SJSA1 (cell line): Measurements from ENCODE around the gene CTNNA2. TPM values are rescaled to one million over a fixed set of nuclear protein-coding genes. Genes with fewer than 3 reads are reported as not detected.

Experiments
- DNase-seq, 2 experiments: peaks; one replicate each; pipeline ENCODE4 v3.0.0-alpha.2; 2015 to 2020; ENCODE audit warnings: low spot score in 2 of 2, low read depth in 1 of 2
- H3K27ac ChIP-seq: fragments of 250-450 bp; sonication (Bioruptor Pico); 2 replicates; pipeline ENCODE4 v1.5.1; 2020; ENCODE audit warnings: mild to moderate bottlenecking, moderate library complexity
- H3K27me3 ChIP-seq: fragments of 250-450 bp; sonication (Bioruptor Pico); replicated peaks from 2 replicates; pipeline ENCODE4 v1.5.1; 2020; ENCODE audit warnings: mild to moderate bottlenecking, moderate library complexity
- H3K36me3 ChIP-seq: fragments of 250-450 bp; sonication (Bioruptor Pico); 2 replicates; pipeline ENCODE4 v1.5.1; 2020; ENCODE audit warnings: mild to moderate bottlenecking
- H3K4me1 ChIP-seq: fragments of 250-450 bp; sonication (Bioruptor Pico); replicated peaks from 2 replicates; pipeline ENCODE4 v1.6.1; 2021; ENCODE audit warnings: mild to moderate bottlenecking
- H3K4me3 ChIP-seq: fragments of 250-450 bp; sonication (Bioruptor Pico); 2 replicates; pipeline ENCODE4 v1.5.1; 2020; ENCODE audit warnings: mild to moderate bottlenecking
- H3K9me3 ChIP-seq: fragments of 250-450 bp; sonication (Bioruptor Pico); replicated peaks from 2 replicates; pipeline ENCODE4 v1.5.1; 2020; ENCODE audit warnings: mild to moderate bottlenecking
- total RNA-seq: library from RNA; depleted of rRNA; stranded (reverse); fragments of >200 nt; shearing (Covaris generic); gene quantifications from 2 replicates; pipeline ENCODE4 v1.2.3, GENCODE V29; 2014

The CTNNA2 gene
- total RNA-seq, 1 experiment from 2014 or later, result not detected

DNA sequence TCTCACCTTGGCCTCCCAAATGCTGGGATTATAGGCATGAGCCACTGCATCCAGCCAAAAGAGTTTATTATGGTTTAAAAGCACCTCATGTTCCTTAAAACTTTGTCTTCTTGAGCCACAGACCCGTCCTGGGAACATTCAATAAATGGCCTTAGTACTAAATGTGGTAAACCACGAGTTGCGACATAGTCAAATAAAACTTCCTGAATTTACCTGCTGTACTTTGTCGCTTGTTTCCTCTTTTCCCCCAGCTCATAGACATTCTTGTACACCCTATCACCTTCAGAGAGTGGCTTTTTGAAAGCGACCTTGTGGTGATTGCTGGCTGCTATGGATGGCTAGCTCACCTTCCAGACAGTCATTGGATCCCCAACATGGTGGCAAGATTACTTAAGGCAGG, 481.3 kb downstream of the CTNNA2 start:
- no peaks in the 10 kb centered on the region for H3K9me3 ChIP-seq
- peaks cover 29% of the 10 kb centered on the region for H3K4me1 ChIP-seq
- no peaks in the 10 kb centered on the region for H3K27me3 ChIP-seq
- no peak overlapping the region; the same call in 1 of the 2 replicates for H3K27ac ChIP-seq
- DNase-seq, result no peak
- no peak overlapping the region for H3K4me3 ChIP-seq
- H3K36me3 ChIP-seq, result no peaks in the 10 kb centered on the region

- Histone ChIP-seq H3K4me1 (peaks cover 38% of the 10 kb centered on the region), H3K27me3 (no peaks in the 10 kb centered on the region), H3K4me3 (no peak overlapping the region), H3K27ac (no peak overlapping the region), H3K9me3 (no peaks in the 10 kb centered on the region), H3K36me3 (no peaks in the 10 kb centered on the region)
- no peak for DNase-seq
Measured at GRCh38 chr2:79994965-79995364, 482.1 kb downstream of the CTNNA2 start.

- H3K36me3 ChIP-seq, result no peaks in the 10 kb centered on the region
- no peaks in the 10 kb centered on the region for H3K9me3 ChIP-seq
- H3K27me3 ChIP-seq, result no peaks in the 10 kb centered on the region
- H3K4me1 ChIP-seq, result peaks cover 53% of the 10 kb centered on the region
- DNase-seq, result no peak
- H3K27ac ChIP-seq, result no peak overlapping the region
- no peak overlapping the region for H3K4me3 ChIP-seq
Measured at GRCh38 chr2:79996709-79997108, 483.9 kb downstream of the CTNNA2 start.

DNA sequence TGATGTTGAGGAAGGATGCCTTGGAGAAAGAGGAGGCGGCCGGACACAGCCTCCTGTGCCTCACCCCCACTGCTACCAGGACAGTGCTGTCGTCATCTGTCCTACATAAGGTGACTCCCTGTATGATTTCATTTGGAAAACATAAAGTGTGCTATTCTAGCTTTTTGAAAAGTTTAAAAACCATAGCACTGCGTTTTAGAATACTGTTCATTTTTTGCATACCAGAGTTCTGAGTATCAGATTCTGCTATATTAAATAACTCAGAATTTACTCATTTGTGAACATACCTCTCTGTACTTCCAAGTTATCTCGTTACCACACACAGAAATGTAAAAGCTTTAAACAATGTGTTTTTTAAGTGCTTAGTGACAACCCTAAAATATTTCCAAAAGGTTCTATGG, 488.9 kb downstream of the CTNNA2 start:
- DNase-seq, result peak; percentile 81 to 91
- H3K27ac ChIP-seq, result peak overlapping the region; percentile 86
- no peak overlapping the region for H3K4me3 ChIP-seq

GRCh38 chr2:80002112-80002511, 489.3 kb downstream of the CTNNA2 start:
- DNase-seq, result peak; percentile 56 to 91
- no peaks in the 10 kb centered on the region for H3K9me3 ChIP-seq
- H3K27me3 ChIP-seq, result no peaks in the 10 kb centered on the region
- peaks cover 47% of the 10 kb centered on the region for H3K4me1 ChIP-seq
- H3K36me3 ChIP-seq, result no peaks in the 10 kb centered on the region
- peak overlapping the region; percentile 86 for H3K27ac ChIP-seq
- no peak overlapping the region for H3K4me3 ChIP-seq

More for the DNA sequence above, 488.9 kb downstream of the CTNNA2 start:
- Histone ChIP-seq H3K4me1 (peaks cover 47% of the 10 kb centered on the region), H3K36me3 (no peaks in the 10 kb centered on the region), H3K27me3 (no peaks in the 10 kb centered on the region), H3K9me3 (no peaks in the 10 kb centered on the region)

DNA sequence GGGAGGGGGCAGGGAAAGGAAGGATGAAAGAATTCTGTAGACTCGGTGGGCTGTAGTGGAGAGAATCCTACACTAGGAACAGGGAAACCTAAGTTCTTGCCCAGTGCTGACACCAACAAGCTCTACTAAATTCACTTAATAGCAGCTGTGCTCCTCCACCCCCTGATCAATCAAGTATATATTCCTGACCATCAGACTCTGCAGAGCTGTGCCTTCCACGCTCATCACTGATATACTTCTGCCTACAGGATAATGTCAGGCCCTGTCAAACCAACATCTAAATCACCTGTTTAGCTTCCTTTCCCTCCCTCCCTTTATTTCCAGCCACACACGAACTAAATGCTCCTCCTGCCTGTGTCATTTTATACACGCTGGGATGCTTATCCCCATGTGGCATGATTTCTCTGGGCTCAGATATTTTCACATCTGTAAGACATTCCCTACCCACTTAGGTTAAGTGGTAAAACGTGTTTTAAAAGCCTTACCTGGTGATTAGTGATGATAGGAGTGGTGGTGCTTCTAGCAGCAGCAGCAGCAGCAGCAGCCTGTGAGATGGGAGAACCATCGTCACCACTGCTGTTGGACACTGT, 489.8 kb downstream of the CTNNA2 start:
- Histone ChIP-seq H3K27me3 (no peaks in the 10 kb centered on the region), H3K9me3 (no peaks in the 10 kb centered on the region), H3K27ac (peak overlapping the region; percentile 86), H3K36me3 (no peaks in the 10 kb centered on the region), H3K4me3 (no peak overlapping the region), H3K4me1 (peaks cover 48% of the 10 kb centered on the region)
- no peak for DNase-seq

- no peaks in the 10 kb centered on the region for H3K27me3 ChIP-seq
- H3K36me3 ChIP-seq, result no peaks in the 10 kb centered on the region
- no peak overlapping the region for H3K4me3 ChIP-seq
- H3K27ac ChIP-seq, result no peak overlapping the region
- H3K4me1 ChIP-seq, result peaks cover 26% of the 10 kb centered on the region
- DNase-seq, result peak in 1 of 2 experiments; percentile 13
- H3K9me3 ChIP-seq, result no peaks in the 10 kb centered on the region
Measured at GRCh38 chr2:80007777-80008503, 495.1 kb downstream of the CTNNA2 start.

GRCh38 chr2:80008596-80008995, 495.7 kb downstream of the CTNNA2 start:
- Histone ChIP-seq H3K36me3 (no peaks in the 10 kb centered on the region), H3K27me3 (no peaks in the 10 kb centered on the region), H3K27ac (no peak overlapping the region), H3K9me3 (no peaks in the 10 kb centered on the region), H3K4me1 (peaks cover 24% of the 10 kb centered on the region), H3K4me3 (no peak overlapping the region)
- DNase-seq, result no peak

DNA sequence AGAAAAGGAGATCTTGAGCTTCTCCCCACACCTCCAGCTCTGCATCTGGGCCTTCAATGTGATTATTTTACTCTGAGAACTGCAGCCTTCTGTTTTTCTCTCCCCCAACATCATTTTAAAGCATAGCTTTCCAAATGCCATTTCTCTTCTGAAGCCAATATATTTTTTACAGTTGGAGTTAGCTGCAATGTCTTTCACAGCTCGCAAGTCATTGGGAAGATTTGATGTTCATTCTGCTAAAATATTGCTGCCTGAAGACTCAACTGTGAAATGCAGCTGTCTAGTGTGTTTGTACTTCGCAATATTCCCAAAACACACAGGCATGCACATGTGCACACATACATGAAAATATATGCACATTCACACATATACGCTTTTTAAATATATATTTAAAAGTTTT, 496.4 kb downstream of the CTNNA2 start:
- Histone ChIP-seq H3K27ac (no peak overlapping the region), H3K4me1 (peaks cover 26% of the 10 kb centered on the region), H3K27me3 (no peaks in the 10 kb centered on the region), H3K9me3 (no peaks in the 10 kb centered on the region), H3K4me3 (no peak overlapping the region), H3K36me3 (no peaks in the 10 kb centered on the region)
- DNase-seq, result no peak

DNA sequence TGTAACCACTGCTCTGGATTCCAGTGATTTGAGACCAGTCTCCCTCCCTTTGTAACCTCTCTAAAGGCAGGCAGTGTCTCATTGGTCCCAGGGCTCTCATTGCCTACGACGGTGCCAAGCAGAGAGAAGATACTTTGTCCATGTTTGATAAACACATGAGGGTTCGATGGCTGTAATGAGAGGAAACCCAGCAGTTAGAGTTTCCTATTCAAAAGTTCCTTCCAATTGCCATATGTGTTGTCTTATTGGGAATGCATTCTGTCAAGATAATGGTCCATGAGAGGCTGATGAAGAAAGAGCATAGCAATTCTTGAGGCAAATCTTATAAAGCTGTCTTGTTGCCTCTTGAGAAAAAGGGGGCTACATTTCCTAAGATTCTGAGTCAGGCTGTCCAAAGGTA, 499.2 kb downstream of the CTNNA2 start:
- no peak for DNase-seq
- no peak overlapping the region for H3K27ac ChIP-seq
- no peak overlapping the region for H3K4me3 ChIP-seq
- H3K9me3 ChIP-seq, result no peaks in the 10 kb centered on the region
- peaks cover 41% of the 10 kb centered on the region for H3K4me1 ChIP-seq
- H3K27me3 ChIP-seq, result no peaks in the 10 kb centered on the region
- no peaks in the 10 kb centered on the region for H3K36me3 ChIP-seq

DNA sequence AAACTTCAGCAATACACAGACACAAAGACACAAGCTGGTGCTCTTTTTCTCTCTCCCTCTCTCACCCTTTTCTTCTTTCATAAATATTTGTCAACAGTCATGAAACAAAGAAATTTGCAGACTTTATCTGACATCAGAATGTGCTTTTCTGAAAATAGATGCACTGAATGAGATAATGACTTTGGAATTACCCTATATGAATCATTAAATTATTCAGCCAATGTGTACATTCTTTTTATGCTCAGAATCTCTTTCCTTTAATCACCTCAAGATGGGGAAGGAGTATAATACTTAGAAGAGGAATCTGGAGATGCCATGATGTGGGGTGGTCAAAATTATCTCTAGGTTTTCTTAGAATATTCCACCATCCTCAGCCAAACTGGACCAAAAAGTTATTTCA, 501.8 kb downstream of the CTNNA2 start:
- peak in 1 of 2 experiments; percentile 58 for DNase-seq
- Histone ChIP-seq H3K4me3 (no peak overlapping the region), H3K36me3 (no peaks in the 10 kb centered on the region), H3K4me1 (peaks cover 23% of the 10 kb centered on the region), H3K27me3 (no peaks in the 10 kb centered on the region), H3K9me3 (no peaks in the 10 kb centered on the region), H3K27ac (peak overlapping the region; percentile 49)

GRCh38 chr2:80016171-80016570, 503.3 kb downstream of the CTNNA2 start:
- no peak for DNase-seq
- H3K27me3 ChIP-seq, result no peaks in the 10 kb centered on the region

DNA sequence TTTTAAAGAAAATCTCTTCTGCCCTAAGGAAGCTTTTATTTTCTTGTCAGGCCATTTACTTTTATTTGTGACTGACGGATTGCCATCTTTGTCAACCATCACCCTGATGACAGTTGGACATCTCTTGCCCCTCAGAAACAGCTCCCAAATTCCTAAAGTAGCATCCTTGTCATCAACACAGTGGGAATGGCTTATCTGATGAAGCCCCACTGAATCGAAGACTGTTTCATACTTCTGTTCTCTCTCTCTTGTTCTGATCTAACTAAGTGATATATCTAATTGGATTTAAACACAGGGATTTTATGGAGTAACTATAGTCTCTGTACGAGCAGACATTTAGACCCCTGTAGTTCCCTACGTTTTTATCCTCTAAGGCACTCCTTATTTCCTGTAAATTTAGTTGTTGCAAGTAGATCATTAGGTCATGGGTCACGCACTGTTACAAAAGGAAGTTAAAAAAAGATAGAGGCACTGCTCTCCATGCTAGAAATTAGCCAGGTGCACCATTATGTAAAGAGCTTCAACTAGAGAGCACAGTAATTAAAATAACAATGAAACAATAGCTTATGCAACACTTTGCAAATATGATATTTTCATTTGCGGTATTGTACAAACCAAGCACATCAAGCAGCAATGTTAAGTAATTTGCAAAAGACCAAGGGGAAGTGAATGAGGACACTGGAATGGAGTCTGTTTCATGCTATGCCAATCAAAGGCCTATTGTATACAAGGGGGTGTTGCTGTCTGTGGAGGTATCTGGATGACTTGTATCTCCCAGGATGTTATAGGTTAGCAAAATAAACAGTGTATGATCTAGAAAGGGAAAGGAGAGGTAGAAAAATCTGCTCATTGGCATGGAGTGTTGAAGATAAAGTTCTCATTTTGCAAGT, 507.0 kb downstream of the CTNNA2 start:
- Histone ChIP-seq H3K27ac (no peak overlapping the region), H3K4me3 (no peak overlapping the region), H3K36me3 (no peaks in the 10 kb centered on the region), H3K9me3 (no peaks in the 10 kb centered on the region), H3K4me1 (peaks cover 13% of the 10 kb centered on the region), H3K27me3 (no peaks in the 10 kb centered on the region)
- no peak for DNase-seq

More at GRCh38 chr2:80016171-80016570, 503.3 kb downstream of the CTNNA2 start:
- H3K9me3 ChIP-seq, result no peaks in the 10 kb centered on the region
- no peaks in the 10 kb centered on the region for H3K36me3 ChIP-seq
- no peak overlapping the region for H3K27ac ChIP-seq
- H3K4me3 ChIP-seq, result no peak overlapping the region
- H3K4me1 ChIP-seq, result peaks cover 27% of the 10 kb centered on the region

GRCh38 chr2:80022018-80022417, 509.2 kb downstream of the CTNNA2 start:
- no peak overlapping the region for H3K4me3 ChIP-seq
- H3K27ac ChIP-seq, result no peak overlapping the region
- no peak for DNase-seq
- no peaks in the 10 kb centered on the region for H3K9me3 ChIP-seq
- no peaks in the 10 kb centered on the region for H3K36me3 ChIP-seq
- H3K27me3 ChIP-seq, result no peaks in the 10 kb centered on the region
- peaks cover 4% of the 10 kb centered on the region for H3K4me1 ChIP-seq
